Activated T-cell treated with anti-CD3 and anti-CD28 coated beads for 4 hours (primary cell): ENCODE results near the gene ZMYND10.
"Not testable (repeated sequence)": the region's sequence is repeated elsewhere in the genome, so short reads cannot be mapped to it uniquely, and the experiment has no call there.

Experiments
- DNase-seq: peaks from one replicate; pipeline ENCODE4 v3.0.0-alpha.2; 2020

ZMYND10 gene

GRCh38 chr3:50324351-50325112 is 21.0 kb downstream of the ZMYND10 start:
- DNase-seq, result peak; percentile 44

GRCh38 chr3:50323614-50324199 is 21.8 kb downstream of the ZMYND10 start:
- DNase-seq, result no peak

GRCh38 chr3:50323092-50323600 is 22.4 kb downstream of the ZMYND10 start:
- no peak for DNase-seq

- no peak for DNase-seq
Observed at GRCh38 chr3:50322386-50323091, 23.0 kb downstream of the ZMYND10 start, which contains the start of gene HYAL2. Gene HYAL2 (minus strand): TSS chr3:50322745. CDS start chr3:50320489, 2,256 bp downstream.

- no peak for DNase-seq
Observed at GRCh38 chr3:50322115-50322385, 23.5 kb downstream of the ZMYND10 start.

- peak; percentile 72 for DNase-seq
Observed at GRCh38 chr3:50321336-50322114, 24.0 kb downstream of the ZMYND10 start.

- peak; percentile 55 for DNase-seq
Observed at GRCh38 chr3:50320853-50321335, 24.6 kb downstream of the ZMYND10 start.

- no peak for DNase-seq
Observed at GRCh38 chr3:50319894-50320625, 25.5 kb downstream of the ZMYND10 start.

GRCh38 chr3:50319181-50319893 is 26.2 kb downstream of the ZMYND10 start:
- no peak for DNase-seq

- no peak for DNase-seq
Observed at GRCh38 chr3:50318615-50319014, 26.9 kb downstream of the ZMYND10 start.

- DNase-seq, result no peak
Observed at GRCh38 chr3:50318163-50318562, 27.4 kb downstream of the ZMYND10 start.

- no peak for DNase-seq
Observed at GRCh38 chr3:50317300-50317699, 28.2 kb downstream of the ZMYND10 start.

GRCh38 chr3:50316657-50317242 is 28.8 kb downstream of the ZMYND10 start:
- peak; percentile 56 for DNase-seq

GRCh38 chr3:50314816-50315215 is 30.7 kb downstream of the ZMYND10 start:
- no peak for DNase-seq

- no peak for DNase-seq
Observed at GRCh38 chr3:50314342-50314741, 31.2 kb downstream of the ZMYND10 start.

- DNase-seq, result not testable (repeated sequence)
Observed at GRCh38 chr3:50312041-50312440, 33.5 kb downstream of the ZMYND10 start.

- DNase-seq, result no peak
Observed at GRCh38 chr3:50304601-50305000, 40.9 kb downstream of the ZMYND10 start.

GRCh38 chr3:50303013-50303815 is 42.3 kb downstream of the ZMYND10 start, which contains the start of gene HYAL1:
Gene HYAL1 (minus strand): TSS chr3:50303574. CDS start chr3:50302956, 618 bp downstream.
- no peak for DNase-seq

- DNase-seq, result no peak
Observed at GRCh38 chr3:50302095-50303012, 43.2 kb downstream of the ZMYND10 start.
